GM19468 (cell line): Measurements from ENCODE around the gene CARD9.
"Not testable (repeated sequence)": the region's sequence is repeated elsewhere in the genome, so short reads cannot be mapped to it uniquely, and the experiment has no call there.

ENCODE experiments used
- ATAC-seq: cut with Tn5 transposase; IDR thresholded peaks from one replicate; pipeline ENCODE4 v1.9.1; 2021; ENCODE audit warnings: mild to moderate bottlenecking, moderate library complexity, moderate number of reproducible peaks; ENCODE audit not compliant: unreplicated experiment; ENCODE audit errors: extremely low read depth

Gene CARD9

GRCh38 chr9:136351868-136352267, 21.6 kb downstream of the CARD9 start:
- not testable (repeated sequence) for ATAC-seq

- no peak for ATAC-seq
Observed at GRCh38 chr9:136351252-136351800, 22.1 kb downstream of the CARD9 start.

GRCh38 chr9:136349546-136349945, 23.9 kb downstream of the CARD9 start:
- ATAC-seq: no peak

GRCh38 chr9:136348691-136349090, 24.8 kb downstream of the CARD9 start:
- ATAC-seq: no peak

- ATAC-seq: no peak
Observed at GRCh38 chr9:136347472-136348256, 25.8 kb downstream of the CARD9 start.

GRCh38 chr9:136346927-136347465, 26.5 kb downstream of the CARD9 start:
- ATAC-seq: no peak

GRCh38 chr9:136346157-136346481, 27.4 kb downstream of the CARD9 start:
- no peak for ATAC-seq

GRCh38 chr9:136345281-136346156, 27.9 kb downstream of the CARD9 start:
- ATAC-seq: no peak

- no peak for ATAC-seq
Observed at GRCh38 chr9:136344544-136345280, 28.8 kb downstream of the CARD9 start.

GRCh38 chr9:136343884-136344269, 29.6 kb downstream of the CARD9 start:
- no peak for ATAC-seq

- ATAC-seq: no peak
Observed at GRCh38 chr9:136343121-136343883, 30.2 kb downstream of the CARD9 start.

- no peak for ATAC-seq
Observed at GRCh38 chr9:136342181-136343120, 31.0 kb downstream of the CARD9 start.

- ATAC-seq: no peak
Observed at GRCh38 chr9:136341769-136342168, 31.7 kb downstream of the CARD9 start.

GRCh38 chr9:136341042-136341655, 32.3 kb downstream of the CARD9 start:
- ATAC-seq: no peak

- ATAC-seq: no peak
Observed at GRCh38 chr9:136340356-136341041, 33.0 kb downstream of the CARD9 start.

GRCh38 chr9:136339958-136340310, 33.5 kb downstream of the CARD9 start:
- ATAC-seq: no peak

GRCh38 chr9:136339173-136339957, 34.1 kb downstream of the CARD9 start:
- no peak for ATAC-seq
